ENCODE measurements around the gene ATP13A2.
A peak's percentile ranks its signal among the peaks of the same experiment; 100 is the strongest.

Gene ATP13A2

DNA sequence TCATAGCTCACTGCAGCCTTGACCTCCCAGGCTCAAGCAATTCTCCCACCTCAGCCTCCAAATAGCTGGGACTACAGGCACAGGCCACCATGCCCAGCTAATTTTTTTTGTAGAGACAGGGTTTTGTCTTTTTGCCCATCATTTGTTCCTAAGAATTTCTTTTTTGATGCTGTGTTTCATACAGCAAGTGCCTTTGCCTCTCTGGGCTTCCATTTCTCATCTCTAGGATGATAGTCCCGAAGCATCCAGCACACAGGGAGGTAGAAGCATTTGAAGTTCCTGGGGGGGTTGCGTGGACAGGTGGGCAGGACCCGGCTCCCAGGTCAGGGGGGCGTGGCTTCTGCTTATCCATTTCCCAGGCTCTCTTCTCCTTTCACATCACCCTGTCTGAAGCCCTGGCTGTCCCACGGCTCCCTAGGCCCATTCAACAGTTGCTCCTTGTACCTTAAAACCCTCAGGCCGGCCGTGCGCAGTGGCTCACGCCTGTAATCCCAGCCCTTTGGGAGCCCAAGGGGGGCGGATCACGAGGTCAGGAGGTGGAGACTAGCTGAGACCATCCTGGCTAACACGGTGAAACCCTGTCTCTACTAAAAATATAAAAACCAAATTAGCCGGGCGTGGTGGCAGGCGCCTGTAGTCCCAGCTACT lies 3.4 kb downstream of the ATP13A2 start:
- TF ChIP-seq, protein P1, sequence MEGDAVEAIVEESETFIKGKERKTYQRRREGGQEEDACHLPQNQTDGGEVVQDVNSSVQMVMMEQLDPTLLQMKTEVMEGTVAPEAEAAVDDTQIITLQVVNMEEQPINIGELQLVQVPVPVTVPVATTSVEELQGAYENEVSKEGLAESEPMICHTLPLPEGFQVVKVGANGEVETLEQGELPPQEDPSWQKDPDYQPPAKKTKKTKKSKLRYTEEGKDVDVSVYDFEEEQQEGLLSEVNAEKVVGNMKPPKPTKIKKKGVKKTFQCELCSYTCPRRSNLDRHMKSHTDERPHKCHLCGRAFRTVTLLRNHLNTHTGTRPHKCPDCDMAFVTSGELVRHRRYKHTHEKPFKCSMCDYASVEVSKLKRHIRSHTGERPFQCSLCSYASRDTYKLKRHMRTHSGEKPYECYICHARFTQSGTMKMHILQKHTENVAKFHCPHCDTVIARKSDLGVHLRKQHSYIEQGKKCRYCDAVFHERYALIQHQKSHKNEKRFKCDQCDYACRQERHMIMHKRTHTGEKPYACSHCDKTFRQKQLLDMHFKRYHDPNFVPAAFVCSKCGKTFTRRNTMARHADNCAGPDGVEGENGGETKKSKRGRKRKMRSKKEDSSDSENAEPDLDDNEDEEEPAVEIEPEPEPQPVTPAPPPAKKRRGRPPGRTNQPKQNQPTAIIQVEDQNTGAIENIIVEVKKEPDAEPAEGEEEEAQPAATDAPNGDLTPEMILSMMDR (IDR thresholded peaks at IDR 0.05; ENCODE audit: low read depth, low read length, missing control alignments), result no peak
- in situ Hi-C loops (cut with HindIII; ENCODE audit: low sequenced_read_pairs), result no loop called here
- DNase-seq (ENCODE audit: low read depth), result no peak
- no peak overlapping the region for H3K4me3 ChIP-seq (ENCODE audit: low read depth, low read length)

DNA sequence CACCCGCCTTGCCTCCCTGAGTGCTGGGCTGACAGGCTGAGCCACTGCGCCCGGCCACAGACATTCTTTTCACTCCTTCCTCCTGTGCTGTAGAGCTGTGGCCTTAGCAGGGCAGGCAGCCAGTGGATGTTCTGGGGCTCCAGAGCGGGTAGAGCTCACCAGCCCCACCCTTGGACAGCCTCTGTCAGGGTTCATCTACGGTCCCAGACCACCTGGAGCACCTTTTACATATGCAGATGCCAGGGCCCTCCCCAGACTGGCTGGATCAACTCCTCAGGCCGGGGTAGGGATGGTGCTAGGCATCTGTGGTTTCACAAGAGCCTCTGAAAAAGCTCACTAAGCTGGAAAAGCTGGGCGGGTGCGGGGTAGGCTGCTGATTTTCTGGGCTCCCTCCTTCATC lies 4.6 kb downstream of the ATP13A2 start:
- no peak for DNase-seq (ENCODE audit: low read depth)
- TF ChIP-seq, protein P1 (IDR thresholded peaks at IDR 0.05; ENCODE audit: low read depth, low read length, missing control alignments), result no peak
- in situ Hi-C loops (cut with HindIII; ENCODE audit: low sequenced_read_pairs), result no loop called here
- no peak overlapping the region for H3K4me3 ChIP-seq (ENCODE audit: low read depth, low read length)

DNA sequence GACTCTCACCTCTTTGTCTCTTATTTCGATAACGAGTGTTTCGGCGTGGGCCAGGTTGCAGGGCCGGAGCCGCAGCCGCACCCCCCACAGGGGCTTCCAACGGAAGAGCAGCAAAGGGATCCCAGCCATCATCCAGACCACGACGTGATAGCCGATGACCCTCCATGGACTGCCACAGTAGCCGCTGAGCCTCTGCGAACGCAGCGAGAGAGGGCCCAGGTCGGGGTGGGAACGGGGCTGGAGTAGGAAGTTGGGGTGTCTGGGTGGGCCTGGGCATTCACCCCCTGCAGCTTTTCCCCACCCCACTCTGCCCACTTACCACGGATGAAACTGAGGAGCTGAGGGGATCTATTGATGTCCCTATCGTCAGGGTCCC lies 6.4 kb downstream of the ATP13A2 start:
- H3K4me3 ChIP-seq (ENCODE audit: low read depth, low read length), result no peak overlapping the region
- TF ChIP-seq, protein P1 (IDR thresholded peaks at IDR 0.05; ENCODE audit: low read depth, low read length, missing control alignments), result no peak
- DNase-seq (ENCODE audit: low read depth), result no peak
- in situ Hi-C loops (cut with HindIII; ENCODE audit: low sequenced_read_pairs), result no loop called here

DNA sequence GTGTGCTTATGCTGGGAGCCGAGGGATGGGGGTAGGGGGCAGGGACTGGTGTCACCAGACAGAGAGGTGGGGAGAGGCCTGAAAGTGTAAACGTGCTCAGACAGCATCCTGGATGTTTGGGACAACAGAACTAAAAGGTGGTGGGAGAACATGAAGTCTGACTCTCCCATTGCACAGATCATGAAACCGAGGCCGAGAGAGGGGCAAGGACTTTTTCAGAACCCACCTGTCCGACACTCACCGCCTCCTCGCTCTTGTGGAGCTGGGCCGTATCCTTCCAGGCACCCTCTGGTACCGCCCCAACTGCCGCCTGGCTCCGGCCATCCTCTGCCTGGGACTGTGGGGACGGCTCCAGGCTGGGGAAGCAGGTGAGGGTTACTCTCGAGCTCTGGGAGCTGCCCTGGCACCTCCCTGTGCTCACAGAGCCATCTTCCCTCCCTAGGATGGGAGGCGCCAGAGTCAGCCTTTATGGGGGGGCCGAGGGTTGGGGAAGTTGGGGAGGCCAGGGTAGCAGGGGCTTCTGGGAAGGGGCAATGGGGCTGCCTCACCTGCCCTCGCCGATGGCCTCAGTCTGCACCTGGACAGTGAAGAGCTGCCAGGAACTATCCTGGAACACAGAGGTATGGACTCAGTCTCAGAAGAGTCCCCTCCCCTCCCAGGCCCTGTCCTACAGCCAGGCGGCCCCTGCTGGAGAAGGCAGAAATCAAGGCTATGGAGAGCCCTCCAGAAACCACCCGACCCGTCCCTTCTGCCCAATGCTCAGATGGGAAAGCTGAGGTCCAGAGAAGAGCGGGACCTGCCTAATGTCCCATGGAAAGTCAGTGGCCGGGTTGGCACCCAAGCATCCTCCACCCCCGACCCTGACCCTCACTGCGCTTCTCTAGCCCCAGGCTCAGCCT lies 7.0 kb downstream of the ATP13A2 start:
- TF ChIP-seq, protein P1 (IDR thresholded peaks at IDR 0.05; ENCODE audit: low read depth, low read length, missing control alignments), result peak; percentile 29
- no peak overlapping the region for H3K4me3 ChIP-seq (ENCODE audit: low read depth, low read length)
- in situ Hi-C loops (cut with HindIII; ENCODE audit: low sequenced_read_pairs), result no loop called here
- no peak for DNase-seq (ENCODE audit: low read depth)

DNA sequence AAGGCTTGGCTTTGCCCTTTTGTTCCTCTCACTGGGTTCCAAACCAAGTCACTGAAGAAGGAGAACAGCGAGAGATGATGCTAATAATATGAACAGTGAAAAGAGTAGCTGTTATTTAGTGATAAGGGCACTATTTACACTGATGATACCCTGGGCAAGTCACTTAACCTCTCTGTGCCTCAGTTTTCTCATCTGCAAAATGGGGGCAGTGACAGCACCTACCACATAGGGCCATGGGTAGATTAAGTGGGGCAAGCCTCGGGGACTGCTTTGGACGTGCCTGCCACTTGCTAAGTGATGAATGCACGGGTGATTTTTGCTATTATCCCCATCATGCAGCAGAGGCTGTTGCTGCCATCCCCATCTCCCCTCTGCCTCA lies 9.2 kb downstream of the ATP13A2 start:
- in situ Hi-C loops (cut with HindIII; ENCODE audit: low sequenced_read_pairs), result no loop called here
- H3K4me3 ChIP-seq (ENCODE audit: low read depth, low read length), result no peak overlapping the region
- TF ChIP-seq, protein P1 (IDR thresholded peaks at IDR 0.05; ENCODE audit: low read depth, low read length, missing control alignments), result no peak
- DNase-seq (ENCODE audit: low read depth), result no peak

DNA sequence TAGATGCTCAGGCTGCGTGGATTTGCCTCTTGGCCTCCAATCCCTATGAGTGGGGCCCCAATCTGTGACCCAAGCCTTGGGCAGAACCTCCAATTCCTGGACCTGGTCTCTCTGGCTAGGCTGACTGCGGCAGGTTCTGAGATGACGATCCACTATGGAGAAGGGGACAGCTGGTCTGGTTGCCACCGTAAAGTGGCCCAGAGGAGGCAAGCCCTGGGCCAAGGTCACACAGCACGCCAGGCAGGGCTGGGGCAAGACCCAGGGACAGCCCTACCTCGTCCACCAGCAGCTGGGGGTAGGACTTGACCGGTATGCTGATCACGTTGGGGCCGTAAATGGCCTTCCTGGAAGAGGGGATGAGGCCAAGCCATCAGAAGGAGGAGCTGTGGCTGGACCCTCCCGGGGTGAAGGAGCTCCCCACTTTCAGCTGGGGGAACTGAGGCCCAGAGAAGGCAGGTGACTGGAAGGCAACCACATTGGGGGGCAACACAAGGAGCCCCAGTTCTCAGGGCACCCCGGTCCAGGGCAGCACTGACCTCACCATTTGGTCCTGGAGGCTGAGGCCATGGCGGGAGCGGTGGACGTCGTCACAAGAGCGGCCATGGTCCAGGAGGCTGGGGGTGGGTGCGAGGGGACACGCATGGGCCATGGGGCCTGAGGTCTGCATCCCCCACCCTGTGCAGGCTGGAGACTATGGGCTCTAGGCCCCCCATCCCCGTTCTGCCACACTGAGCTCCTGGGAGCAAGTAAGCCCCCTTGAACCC lies 9.8 kb downstream of the ATP13A2 start:
- DNase-seq (ENCODE audit: low read depth), result no peak
- in situ Hi-C loops (cut with HindIII; ENCODE audit: low sequenced_read_pairs), result no loop called here
- TF ChIP-seq, protein P1 (IDR thresholded peaks at IDR 0.05; ENCODE audit: low read depth, low read length, missing control alignments), result no peak
- H3K4me3 ChIP-seq (ENCODE audit: low read depth, low read length), result no peak overlapping the region

Measured in astrocyte of the cerebellum (primary cell).